Right lobe of liver (tissue), 4 donors: ENCODE measurements around the gene CACNA1C.

Experiments used
- CTCF ChIP-seq, 4 donors: fragments of 200-600 bp in 3 of 4; fragments of 450-650 bp in 1 of 4; IDR thresholded peaks; one replicate each; pipeline versions ENCODE4 v1.5.1 to v1.8.0; 2016 to 2022; ENCODE audit warnings: antibody characterized with exemption in 4 of 4, mild to moderate bottlenecking in 2 of 4
- POLR2A ChIP-seq: fragments of 450-650 bp; IDR thresholded peaks from one replicate; pipeline ENCODE4 v1.6.1; 2017; ENCODE audit warnings: antibody characterized with exemption, mild to moderate bottlenecking
- donor health status: DM: no; HTN: no; CAD: no.
- donor health status: DM: no; HTN: no; CAD: no.
- donor health status: DM: no; HTN: yes; CAD: no.

GRCh38 chr12:2286461-2287131, 233.8 kb downstream of the CACNA1C start:
- TF ChIP-seq CTCF (IDR thresholded peaks at IDR 0.05) = no peak
- no peak for TF ChIP-seq POLR2A
